Skeletal muscle satellite cell (primary cell): Measurements from ENCODE around the gene C6orf89. TPM values are rescaled to one million over a fixed set of nuclear protein-coding genes. Genes with fewer than 3 reads are reported as not detected.

ENCODE experiments used
- H3K27me3 ChIP-seq: 2 replicates; pipeline ENCODE4 v1.7.0; 2013; ENCODE audit warnings: low read length; ENCODE audit not compliant: control insufficient read depth, insufficient read depth
- H3K36me3 ChIP-seq: 2 replicates; pipeline ENCODE4 v1.7.0; 2013; ENCODE audit warnings: mild to moderate bottlenecking, control low read depth, low read length; ENCODE audit not compliant: insufficient read depth
- H3K4me1 ChIP-seq: 2 replicates; pipeline ENCODE4 v1.7.0; 2013; ENCODE audit warnings: low read length; ENCODE audit not compliant: control insufficient read depth, insufficient read depth
- H3K4me2 ChIP-seq: 2 replicates; pipeline ENCODE4 v1.7.0; 2013; ENCODE audit warnings: mild to moderate bottlenecking, low read length
- H3K4me3 ChIP-seq: 2 replicates; pipeline ENCODE4 v1.7.0; 2013; ENCODE audit warnings: low read length
- H3K9ac ChIP-seq: 2 replicates; pipeline ENCODE4 v1.7.0; 2013; ENCODE audit warnings: mild to moderate bottlenecking, low read depth, low read length, moderate library complexity
- H3K9me3 ChIP-seq: replicated peaks from 2 replicates; pipeline ENCODE4 v1.7.0; 2013; ENCODE audit warnings: mild to moderate bottlenecking, control low read depth, low read length
- total RNA-seq: library from RNA; depleted of rRNA; stranded (reverse); fragments of >200 nt; gene quantifications from 2 replicates; pipeline ENCODE4 v1.2.3, GENCODE V29; 2012; rRNA removed

The C6orf89 gene
- total RNA-seq: 36.8 and 36.9 TPM in 2 replicates

GRCh38 chr6:36885461-36886401, at the start of gene C6orf89:
Gene C6orf89 (plus strand): TSS chr6:36885952. CDS start chr6:36899445, 13,493 bp downstream.
- Histone ChIP-seq H3K36me3 (no peaks in the 10 kb centered on the region), H3K4me3 (peak within 1 kb of the TSS; percentile 91), H3K27me3 (no peaks in the 10 kb centered on the region), H3K9ac (peak within 1 kb of the TSS; percentile 93), H3K4me2 (peak within 1 kb of the TSS; percentile 85), H3K9me3 (no peaks in the 10 kb centered on the region), H3K4me1 (peaks cover 11% of the 10 kb centered on the region)

- H3K4me1 ChIP-seq: peaks cover 17% of the 10 kb centered on the region
- H3K4me3 ChIP-seq: no peak overlapping the region
- H3K36me3 ChIP-seq: no peaks in the 10 kb centered on the region
- no peaks in the 10 kb centered on the region for H3K9me3 ChIP-seq
- peaks cover 46% of the 10 kb centered on the region for H3K27me3 ChIP-seq
- no peak overlapping the region for H3K4me2 ChIP-seq
- H3K9ac ChIP-seq: no peak overlapping the region
Observed at GRCh38 chr6:36836111-36837021, 49.4 kb upstream of the C6orf89 start.

GRCh38 chr6:36837022-36837339, 48.8 kb upstream of the C6orf89 start:
- Histone ChIP-seq H3K36me3 (no peaks in the 10 kb centered on the region), H3K4me1 (peaks cover 17% of the 10 kb centered on the region), H3K9ac (no peak overlapping the region), H3K4me2 (no peak overlapping the region), H3K4me3 (no peak overlapping the region), H3K9me3 (no peaks in the 10 kb centered on the region), H3K27me3 (peaks cover 46% of the 10 kb centered on the region)

- peaks cover 46% of the 10 kb centered on the region for H3K27me3 ChIP-seq
- H3K9ac ChIP-seq: no peak overlapping the region
- no peaks in the 10 kb centered on the region for H3K36me3 ChIP-seq
- H3K4me2 ChIP-seq: no peak overlapping the region
- no peaks in the 10 kb centered on the region for H3K9me3 ChIP-seq
- H3K4me1 ChIP-seq: peaks cover 17% of the 10 kb centered on the region
- no peak overlapping the region for H3K4me3 ChIP-seq
Observed at GRCh38 chr6:36837686-36838085, 48.1 kb upstream of the C6orf89 start.

GRCh38 chr6:36838896-36839748, 46.6 kb upstream of the C6orf89 start, which contains the start of gene CPNE5:
Gene CPNE5 (minus strand): TSS chr6:36839444. CDS start chr6:36839377, 67 bp downstream.
- Histone ChIP-seq H3K4me3 (peak within 1 kb of the TSS; percentile 66), H3K9ac (peak within 1 kb of the TSS; percentile 13), H3K36me3 (no peaks in the 10 kb centered on the region), H3K9me3 (no peaks in the 10 kb centered on the region), H3K4me2 (peak within 1 kb of the TSS; percentile 83), H3K27me3 (peaks cover 46% of the 10 kb centered on the region), H3K4me1 (peaks cover 17% of the 10 kb centered on the region)

GRCh38 chr6:36839749-36840431, 45.9 kb upstream of the C6orf89 start:
- Histone ChIP-seq H3K4me2 (peak overlapping the region; percentile 83), H3K9me3 (no peaks in the 10 kb centered on the region), H3K9ac (peak overlapping the region; percentile 13), H3K4me1 (peaks cover 17% of the 10 kb centered on the region), H3K27me3 (peaks cover 51% of the 10 kb centered on the region), H3K36me3 (no peaks in the 10 kb centered on the region), H3K4me3 (peak overlapping the region; percentile 66)

GRCh38 chr6:36840432-36841403, 45.0 kb upstream of the C6orf89 start:
- Histone ChIP-seq H3K9ac (peak overlapping the region; percentile 13), H3K4me3 (peak overlapping the region; percentile 66), H3K4me1 (peaks cover 17% of the 10 kb centered on the region), H3K27me3 (peaks cover 43% of the 10 kb centered on the region), H3K9me3 (no peaks in the 10 kb centered on the region), H3K36me3 (no peaks in the 10 kb centered on the region), H3K4me2 (peak overlapping the region; percentile 83)

- Histone ChIP-seq H3K4me1 (peaks cover 17% of the 10 kb centered on the region), H3K9ac (no peak overlapping the region), H3K4me2 (no peak overlapping the region), H3K4me3 (no peak overlapping the region), H3K27me3 (peaks cover 36% of the 10 kb centered on the region), H3K9me3 (no peaks in the 10 kb centered on the region), H3K36me3 (no peaks in the 10 kb centered on the region)
Observed at GRCh38 chr6:36841756-36842155, 44.0 kb upstream of the C6orf89 start.

- H3K4me3 ChIP-seq: no peak overlapping the region
- no peaks in the 10 kb centered on the region for H3K36me3 ChIP-seq
- peaks cover 22% of the 10 kb centered on the region for H3K27me3 ChIP-seq
Observed at GRCh38 chr6:36843170-36843569, 42.6 kb upstream of the C6orf89 start.

More at GRCh38 chr6:36843170-36843569, 42.6 kb upstream of the C6orf89 start:
- Histone ChIP-seq H3K4me2 (no peak overlapping the region), H3K4me1 (peaks cover 17% of the 10 kb centered on the region), H3K9ac (no peak overlapping the region), H3K9me3 (no peaks in the 10 kb centered on the region)
